Panc1 (cell line): ENCODE data around the gene PNKD.

Experiments used
- POLR2AphosphoS5 ChIP-seq: IDR thresholded peaks from 2 replicates; pipeline ENCODE4 v1.6.1; 2012; ENCODE audit warnings: mild to moderate bottlenecking, low read depth, low read length, moderate library complexity
- SIN3A ChIP-seq: IDR thresholded peaks from 2 replicates; pipeline ENCODE4 v1.6.1; 2012; ENCODE audit warnings: low read depth, mild to moderate bottlenecking, low read length, moderate library complexity, borderline replicate concordance; ENCODE audit not compliant: insufficient read depth
- TCF7L2 ChIP-seq: IDR thresholded peaks from 2 replicates; pipeline ENCODE4 v1.6.1; 2011; ENCODE audit warnings: mild to moderate bottlenecking, low read depth, low read length, inconsistent platforms
- TF ChIP-seq, protein P1 (sequence below): fragments of 450-650 bp; IDR thresholded peaks from 2 replicates; pipeline ENCODE4 v1.5.1; 2017; ENCODE audit warnings: mild to moderate bottlenecking
- TF ChIP-seq, protein P2 (sequence below), 2 experiments: IDR thresholded peaks; 2 replicates each; pipeline ENCODE4 v1.6.1; 2011 to 2012; ENCODE audit warnings: low read depth in 2 of 2, control low read depth in 1 of 2, low read length in 1 of 2, mild to moderate bottlenecking in 1 of 2, moderate library complexity in 1 of 2; ENCODE audit not compliant: insufficient read depth in 1 of 2

DNA sequence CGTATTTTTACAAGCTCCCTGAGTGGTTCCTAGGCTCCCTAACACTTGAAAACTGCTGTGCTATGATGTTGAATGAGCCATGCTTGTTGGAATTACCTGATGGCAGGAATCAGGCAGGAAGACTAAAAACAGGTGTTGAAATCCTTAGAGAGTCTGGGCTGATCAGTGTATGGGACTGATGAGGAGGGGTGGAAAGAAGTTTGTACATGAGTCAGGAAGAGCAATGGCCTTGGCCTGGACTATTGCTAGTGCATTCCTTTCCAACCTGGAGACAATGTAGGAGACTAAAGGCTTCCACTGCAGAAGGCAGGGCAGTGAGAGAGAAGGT is 46.9 kb downstream of the PNKD start:
- TF ChIP-seq, protein P1, sequence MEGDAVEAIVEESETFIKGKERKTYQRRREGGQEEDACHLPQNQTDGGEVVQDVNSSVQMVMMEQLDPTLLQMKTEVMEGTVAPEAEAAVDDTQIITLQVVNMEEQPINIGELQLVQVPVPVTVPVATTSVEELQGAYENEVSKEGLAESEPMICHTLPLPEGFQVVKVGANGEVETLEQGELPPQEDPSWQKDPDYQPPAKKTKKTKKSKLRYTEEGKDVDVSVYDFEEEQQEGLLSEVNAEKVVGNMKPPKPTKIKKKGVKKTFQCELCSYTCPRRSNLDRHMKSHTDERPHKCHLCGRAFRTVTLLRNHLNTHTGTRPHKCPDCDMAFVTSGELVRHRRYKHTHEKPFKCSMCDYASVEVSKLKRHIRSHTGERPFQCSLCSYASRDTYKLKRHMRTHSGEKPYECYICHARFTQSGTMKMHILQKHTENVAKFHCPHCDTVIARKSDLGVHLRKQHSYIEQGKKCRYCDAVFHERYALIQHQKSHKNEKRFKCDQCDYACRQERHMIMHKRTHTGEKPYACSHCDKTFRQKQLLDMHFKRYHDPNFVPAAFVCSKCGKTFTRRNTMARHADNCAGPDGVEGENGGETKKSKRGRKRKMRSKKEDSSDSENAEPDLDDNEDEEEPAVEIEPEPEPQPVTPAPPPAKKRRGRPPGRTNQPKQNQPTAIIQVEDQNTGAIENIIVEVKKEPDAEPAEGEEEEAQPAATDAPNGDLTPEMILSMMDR: no peak
- no peak for TF ChIP-seq TCF7L2
- no peak for TF ChIP-seq SIN3A
- no peak for TF ChIP-seq POLR2AphosphoS5
- TF ChIP-seq, protein P2, sequence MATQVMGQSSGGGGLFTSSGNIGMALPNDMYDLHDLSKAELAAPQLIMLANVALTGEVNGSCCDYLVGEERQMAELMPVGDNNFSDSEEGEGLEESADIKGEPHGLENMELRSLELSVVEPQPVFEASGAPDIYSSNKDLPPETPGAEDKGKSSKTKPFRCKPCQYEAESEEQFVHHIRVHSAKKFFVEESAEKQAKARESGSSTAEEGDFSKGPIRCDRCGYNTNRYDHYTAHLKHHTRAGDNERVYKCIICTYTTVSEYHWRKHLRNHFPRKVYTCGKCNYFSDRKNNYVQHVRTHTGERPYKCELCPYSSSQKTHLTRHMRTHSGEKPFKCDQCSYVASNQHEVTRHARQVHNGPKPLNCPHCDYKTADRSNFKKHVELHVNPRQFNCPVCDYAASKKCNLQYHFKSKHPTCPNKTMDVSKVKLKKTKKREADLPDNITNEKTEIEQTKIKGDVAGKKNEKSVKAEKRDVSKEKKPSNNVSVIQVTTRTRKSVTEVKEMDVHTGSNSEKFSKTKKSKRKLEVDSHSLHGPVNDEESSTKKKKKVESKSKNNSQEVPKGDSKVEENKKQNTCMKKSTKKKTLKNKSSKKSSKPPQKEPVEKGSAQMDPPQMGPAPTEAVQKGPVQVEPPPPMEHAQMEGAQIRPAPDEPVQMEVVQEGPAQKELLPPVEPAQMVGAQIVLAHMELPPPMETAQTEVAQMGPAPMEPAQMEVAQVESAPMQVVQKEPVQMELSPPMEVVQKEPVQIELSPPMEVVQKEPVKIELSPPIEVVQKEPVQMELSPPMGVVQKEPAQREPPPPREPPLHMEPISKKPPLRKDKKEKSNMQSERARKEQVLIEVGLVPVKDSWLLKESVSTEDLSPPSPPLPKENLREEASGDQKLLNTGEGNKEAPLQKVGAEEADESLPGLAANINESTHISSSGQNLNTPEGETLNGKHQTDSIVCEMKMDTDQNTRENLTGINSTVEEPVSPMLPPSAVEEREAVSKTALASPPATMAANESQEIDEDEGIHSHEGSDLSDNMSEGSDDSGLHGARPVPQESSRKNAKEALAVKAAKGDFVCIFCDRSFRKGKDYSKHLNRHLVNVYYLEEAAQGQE (IDR thresholded peaks at IDR 0.05; ENCODE audit: insufficient read depth in 1 of 2, low read depth in 2 of 2, low read length in 1 of 2): no peak
